GM19468 (cell line): ENCODE measurements around the gene CERCAM.

Experiments used
- ATAC-seq: cut with Tn5 transposase; IDR thresholded peaks from one replicate; pipeline ENCODE4 v1.9.1; 2021; ENCODE audit warnings: mild to moderate bottlenecking, moderate library complexity, moderate number of reproducible peaks; ENCODE audit not compliant: unreplicated experiment; ENCODE audit errors: extremely low read depth

Gene CERCAM

GRCh38 chr9:128420651-128421481 is at the start of gene CERCAM:
Gene CERCAM, plus strand, starts transcription at chr9:128420857. Its CDS starts 21 bp downstream, at chr9:128420878.
- no peak for ATAC-seq

- ATAC-seq: no peak
Measured at GRCh38 chr9:128371630-128372117, 49.0 kb upstream of the CERCAM start.

DNA sequence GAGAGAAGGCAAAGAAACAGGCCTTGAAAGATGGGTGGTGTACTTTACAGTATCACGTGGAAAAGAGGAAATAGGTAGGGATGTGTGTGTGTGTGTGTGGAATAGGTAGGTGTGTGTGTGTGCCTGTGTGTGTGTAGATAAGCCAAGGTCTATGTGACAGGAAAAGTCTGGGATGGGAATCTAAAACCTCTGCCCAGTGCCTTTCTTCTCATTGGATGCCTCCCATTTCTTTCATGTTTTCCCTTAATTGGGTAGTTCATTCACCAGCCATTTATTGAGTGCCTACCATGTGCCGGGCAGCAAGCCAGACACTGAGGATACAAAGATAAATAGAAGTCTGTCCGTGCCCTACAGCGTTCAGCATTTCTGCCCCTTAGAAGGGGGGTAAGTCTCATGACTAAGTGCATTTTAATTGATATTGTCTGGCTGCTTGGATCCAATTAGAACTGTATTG is 48.4 kb upstream of the CERCAM start:
- ATAC-seq: no peak

GRCh38 chr9:128372784-128373183 is 47.9 kb upstream of the CERCAM start:
- ATAC-seq: no peak

GRCh38 chr9:128374221-128374675 is 46.4 kb upstream of the CERCAM start:
- no peak for ATAC-seq

- ATAC-seq: no peak
Measured at GRCh38 chr9:128375865-128376264, 44.8 kb upstream of the CERCAM start.

DNA sequence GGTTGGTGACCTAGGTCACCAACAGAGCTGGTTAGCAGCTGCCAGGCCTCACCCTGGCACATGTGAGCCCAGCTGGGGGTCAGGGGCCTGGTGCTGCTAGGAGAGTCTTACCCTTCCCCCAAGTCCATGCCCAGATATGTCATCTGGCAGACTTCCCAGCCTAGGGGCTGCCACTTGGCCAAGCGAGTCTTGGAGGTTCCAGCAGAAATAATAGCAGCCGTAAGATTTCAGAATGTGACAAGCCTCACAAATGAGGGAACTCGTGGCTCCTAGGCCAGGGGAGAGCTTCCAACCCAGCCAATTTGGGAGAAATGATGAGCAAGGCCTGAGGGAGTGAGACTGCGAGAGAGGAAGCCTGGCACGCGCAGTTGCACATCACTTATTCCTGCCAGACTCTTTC is 38.4 kb upstream of the CERCAM start:
- no peak for ATAC-seq

GRCh38 chr9:128383007-128383753 is 37.5 kb upstream of the CERCAM start:
- no peak for ATAC-seq

GRCh38 chr9:128383791-128384190 is 36.9 kb upstream of the CERCAM start:
- ATAC-seq: no peak

DNA sequence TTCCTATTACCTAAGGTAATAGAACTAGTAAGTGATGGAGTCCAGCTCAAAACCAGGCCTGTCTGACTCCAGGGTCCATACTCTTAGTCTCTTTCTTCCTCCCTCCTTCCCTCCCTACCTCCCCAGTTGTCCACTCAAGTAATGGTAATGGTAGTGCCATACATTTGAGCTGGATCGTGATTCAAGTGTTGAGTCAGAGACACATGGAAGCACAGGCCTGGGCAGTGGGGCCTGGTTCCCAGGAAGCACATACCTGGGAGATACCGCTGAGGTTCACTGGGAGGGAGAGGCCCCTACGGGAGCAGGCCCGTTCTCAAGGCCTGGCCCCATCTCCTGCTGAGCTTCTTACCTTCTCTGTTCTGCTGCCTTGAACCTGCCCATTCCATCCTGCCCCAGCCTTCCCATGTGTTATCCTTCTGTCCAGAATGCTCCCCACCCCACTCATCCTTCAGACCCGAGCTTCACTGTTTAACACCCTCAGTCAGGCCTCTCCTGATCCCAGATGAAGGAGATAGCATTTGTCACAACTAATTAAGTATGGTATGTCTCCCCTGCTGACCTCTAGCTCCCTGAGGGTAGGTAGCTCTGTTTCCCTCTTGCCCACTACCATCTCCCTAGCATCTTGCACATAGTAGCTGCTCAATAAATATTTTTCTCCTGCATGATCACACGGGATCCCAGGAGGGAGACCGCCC is 35.7 kb upstream of the CERCAM start:
- no peak for ATAC-seq

- no peak for ATAC-seq
Measured at GRCh38 chr9:128385496-128386460, 34.9 kb upstream of the CERCAM start.

DNA sequence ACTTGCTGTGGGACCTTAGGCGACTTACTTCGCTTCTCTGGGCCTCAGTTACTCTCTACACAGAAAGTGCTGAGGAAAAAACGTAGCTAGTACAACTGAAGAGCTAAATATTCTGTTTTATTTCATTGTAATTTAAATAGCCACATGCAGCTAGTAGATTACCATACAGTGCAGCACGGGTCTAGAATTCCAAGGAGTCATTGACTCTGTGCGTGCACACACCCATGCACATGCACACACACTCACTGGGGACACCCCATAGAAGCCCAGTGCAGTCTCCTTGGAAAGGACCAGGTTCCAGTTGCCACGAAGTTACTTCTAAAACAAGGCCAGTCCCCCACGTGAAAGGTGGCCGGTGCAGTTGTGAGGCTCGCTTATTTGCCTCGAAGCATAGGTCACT is 32.5 kb upstream of the CERCAM start:
- ATAC-seq: no peak

GRCh38 chr9:128389395-128390149 is 31.1 kb upstream of the CERCAM start:
- ATAC-seq: no peak

DNA sequence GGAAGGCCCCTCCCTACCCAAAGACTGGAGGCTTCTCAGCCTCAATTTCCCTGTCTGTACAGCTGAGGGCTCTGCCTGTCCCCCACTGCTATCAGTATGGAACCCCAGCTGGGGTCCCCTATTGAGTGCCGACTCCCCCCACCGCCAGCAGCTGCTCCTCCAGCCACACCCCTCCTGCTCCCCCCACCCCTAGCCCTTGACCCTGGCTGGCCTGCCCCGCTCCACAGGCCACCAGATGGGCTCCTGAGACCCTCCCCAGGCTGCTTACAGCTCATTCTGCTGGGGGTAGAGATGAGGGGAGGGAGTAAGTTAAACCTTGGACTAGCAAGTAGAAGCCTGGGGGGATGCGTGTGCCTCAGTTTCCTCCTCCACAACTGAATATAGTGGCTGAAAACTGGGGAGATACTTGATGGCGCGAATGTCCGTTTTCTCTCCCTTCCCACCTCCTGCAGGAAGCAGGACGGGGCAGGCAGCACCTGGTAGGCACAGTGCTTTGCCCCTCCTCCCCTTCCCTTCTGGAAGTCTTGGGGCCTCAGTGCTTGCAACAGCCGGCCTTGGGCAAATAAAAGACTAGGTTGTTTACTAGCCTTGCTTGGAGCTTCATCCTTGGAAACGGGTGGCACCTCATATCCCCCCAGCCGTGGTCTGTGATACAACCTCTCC is 30.4 kb upstream of the CERCAM start:
- ATAC-seq: no peak

DNA sequence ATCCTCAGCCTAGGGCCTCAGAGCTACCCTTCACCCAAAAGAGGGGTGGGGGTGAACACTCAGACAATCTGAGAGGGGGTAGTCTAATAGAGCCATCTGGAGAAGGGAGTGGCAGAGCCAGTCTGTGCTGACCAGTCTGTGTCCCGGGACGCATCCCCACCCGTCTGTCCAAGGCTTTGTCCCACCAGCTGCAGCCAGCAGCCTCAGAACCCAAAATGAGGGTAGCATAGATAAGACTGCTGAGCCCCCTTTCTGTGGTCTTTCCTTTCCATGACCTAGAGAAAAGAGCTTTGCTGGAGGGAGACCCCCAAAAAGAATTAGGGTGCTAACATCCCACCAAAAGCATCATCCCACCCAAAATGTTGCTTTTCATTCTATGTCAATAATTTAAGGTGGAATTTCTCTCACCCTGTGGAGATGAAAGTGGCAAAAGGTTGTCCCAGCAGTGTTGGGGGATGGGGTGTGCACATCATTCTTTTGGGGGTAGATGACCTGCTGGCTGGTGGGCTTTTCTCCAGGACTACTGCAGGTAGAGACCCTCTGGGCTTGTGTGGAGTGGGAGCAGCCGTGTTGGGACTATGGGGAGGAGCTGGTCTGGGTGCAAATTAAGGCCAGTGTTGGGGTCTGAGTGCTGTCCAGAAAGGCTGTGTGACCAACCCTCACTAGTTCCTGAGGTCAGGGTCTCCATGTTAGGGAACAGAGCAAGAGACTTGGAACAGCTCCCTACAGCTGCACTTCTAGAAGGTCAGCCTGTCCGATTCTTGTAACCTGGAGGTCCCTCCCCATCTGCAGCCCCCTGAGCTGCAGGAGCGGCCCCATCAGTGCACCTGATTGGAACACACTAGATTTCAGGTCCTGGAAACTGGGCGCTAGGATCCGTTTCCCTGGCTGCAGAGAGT is 29.6 kb upstream of the CERCAM start:
- ATAC-seq: no peak

DNA sequence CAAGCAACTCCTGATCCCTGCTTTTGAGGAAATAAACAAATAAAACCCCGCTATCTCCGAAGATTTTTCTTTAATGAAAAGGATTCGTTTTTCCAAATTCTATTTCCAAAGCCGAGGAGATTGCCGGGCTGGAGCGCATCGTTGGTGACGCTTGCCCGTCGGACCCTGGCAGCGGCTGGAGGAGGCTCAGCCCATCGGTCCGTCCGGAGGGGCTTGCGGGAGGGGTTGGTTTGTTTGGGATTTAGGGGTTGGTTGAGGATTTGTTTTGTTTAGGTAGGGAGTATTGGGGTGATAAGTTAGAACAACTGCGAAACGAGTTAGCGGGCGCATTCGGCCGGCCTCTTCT is 28.7 kb upstream of the CERCAM start:
- no peak for ATAC-seq
